HAP-1 (cell line): ENCODE data around the gene PRKCE.

Experiments
- DNase-seq, 2 experiments: peaks; one replicate each; pipeline ENCODE4 v3.0.0-alpha.2; 2016 to 2020; ENCODE audit warnings: low spot score in 2 of 2
- H3K27me3 ChIP-seq: fragments of 250-450 bp; sonication (Bioruptor Pico); 2 replicates; pipeline ENCODE4 v1.5.1; 2020; ENCODE audit warnings: low read depth, mild to moderate bottlenecking, moderate library complexity
- H3K36me3 ChIP-seq: fragments of 250-450 bp; sonication (Bioruptor Pico); replicated peaks from 2 replicates; pipeline ENCODE4 v1.5.1; 2020; ENCODE audit warnings: mild to moderate bottlenecking
- H3K4me1 ChIP-seq: fragments of 250-450 bp; sonication (Bioruptor Pico); 2 replicates; pipeline ENCODE4 v1.5.1; 2020; ENCODE audit warnings: mild to moderate bottlenecking
- H3K4me3 ChIP-seq: fragments of 250-450 bp; sonication (Bioruptor Pico); 2 replicates; pipeline ENCODE4 v1.5.1; 2020; ENCODE audit warnings: mild to moderate bottlenecking, moderate library complexity
- H3K9me3 ChIP-seq: fragments of 250-450 bp; sonication (Bioruptor Pico); 2 replicates; pipeline ENCODE4 v1.5.1; 2020; ENCODE audit warnings: mild to moderate bottlenecking, moderate library complexity
- in situ Hi-C: fragments of 300-500 bp; cut with MboI; formaldehyde crosslinking; loops from 3 replicates; pipeline ENCODE4 v1.14.3; 2020; ENCODE audit warnings: low sequenced_read_pairs, inconsistent platforms, mixed read lengths

Gene PRKCE

DNA sequence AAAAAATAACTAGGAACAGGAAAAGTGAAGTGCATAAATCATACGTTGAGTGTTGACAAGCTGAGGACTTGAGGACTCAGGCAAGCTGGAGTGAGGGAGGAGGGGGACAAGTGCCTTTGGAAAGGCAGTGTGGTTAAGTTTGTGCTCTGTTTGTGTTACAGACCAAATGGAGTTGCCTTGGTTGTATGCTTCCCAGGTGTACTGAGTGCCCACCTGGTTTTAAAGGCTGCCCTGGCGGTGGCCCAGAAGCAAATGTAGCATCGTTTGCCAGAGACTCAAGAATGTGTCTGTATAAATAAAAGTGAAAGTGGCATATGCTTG is 240.9 kb downstream of the PRKCE start:
- Histone ChIP-seq H3K9me3 (no peaks in the 10 kb centered on the region), H3K4me3 (no peak overlapping the region), H3K27me3 (no peaks in the 10 kb centered on the region), H3K4me1 (no peaks in the 10 kb centered on the region), H3K36me3 (no peaks in the 10 kb centered on the region)
- no peak for DNase-seq
- in situ Hi-C loops = no loop called here

DNA sequence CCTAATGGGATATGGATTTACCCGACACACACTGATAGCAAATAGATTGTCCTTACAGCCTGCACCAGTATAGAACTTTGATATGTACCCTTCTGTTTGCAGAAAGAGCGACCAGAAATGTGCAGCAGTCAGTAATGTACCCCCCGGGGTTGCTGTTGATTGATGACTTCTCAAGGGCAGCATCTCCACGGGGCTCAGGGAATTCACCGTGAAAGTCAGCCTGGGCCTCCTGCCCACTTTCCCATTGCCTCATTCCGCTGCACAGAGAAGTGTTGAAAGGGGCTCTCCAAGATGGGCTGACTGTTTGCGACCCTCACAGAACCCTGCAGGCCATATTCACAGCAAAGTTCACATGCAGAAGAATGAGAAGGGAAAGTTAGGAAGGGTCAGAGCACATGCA is 241.3 kb downstream of the PRKCE start:
- H3K4me3 ChIP-seq = no peak overlapping the region
- no peaks in the 10 kb centered on the region for H3K4me1 ChIP-seq
- in situ Hi-C loops = no loop called here
- H3K27me3 ChIP-seq = no peaks in the 10 kb centered on the region
- no peaks in the 10 kb centered on the region for H3K36me3 ChIP-seq
- DNase-seq = no peak
- H3K9me3 ChIP-seq = no peaks in the 10 kb centered on the region

DNA sequence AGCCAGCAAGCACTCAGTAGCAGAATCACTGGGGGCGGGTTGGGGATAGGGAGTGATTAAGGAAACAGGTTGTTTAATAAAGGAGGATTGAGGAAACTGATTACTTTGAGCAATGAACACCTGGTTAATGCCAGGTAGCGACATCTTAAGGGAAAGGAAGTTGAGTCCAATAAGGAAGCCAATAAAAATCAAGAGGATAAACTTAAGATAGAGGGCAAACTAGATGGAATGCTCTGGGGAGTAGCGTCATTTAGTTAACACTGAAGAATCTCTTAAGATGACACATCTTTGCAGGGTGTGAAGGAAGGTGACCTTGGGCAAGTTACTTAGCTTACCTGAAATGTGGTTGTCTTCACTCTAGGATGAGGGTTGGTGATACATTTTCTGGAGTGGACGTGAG is 242.7 kb downstream of the PRKCE start:
- Histone ChIP-seq H3K9me3 (no peaks in the 10 kb centered on the region), H3K4me3 (no peak overlapping the region), H3K36me3 (no peaks in the 10 kb centered on the region), H3K4me1 (no peaks in the 10 kb centered on the region), H3K27me3 (no peaks in the 10 kb centered on the region)
- no peak for DNase-seq
- in situ Hi-C loops = no loop called here

GRCh38 chr2:45895241-45895861 is 243.9 kb downstream of the PRKCE start:
- no peak for DNase-seq
- Histone ChIP-seq H3K4me1 (no peaks in the 10 kb centered on the region), H3K4me3 (no peak overlapping the region), H3K9me3 (no peaks in the 10 kb centered on the region), H3K36me3 (no peaks in the 10 kb centered on the region), H3K27me3 (no peaks in the 10 kb centered on the region)
- in situ Hi-C loops = no loop called here

GRCh38 chr2:45896311-45896710 is 244.8 kb downstream of the PRKCE start:
- in situ Hi-C loops = no loop called here
- no peak overlapping the region for H3K4me3 ChIP-seq
- H3K27me3 ChIP-seq = no peaks in the 10 kb centered on the region

GRCh38 chr2:45897842-45898241 is 246.4 kb downstream of the PRKCE start:
- Histone ChIP-seq H3K36me3 (no peaks in the 10 kb centered on the region), H3K4me1 (no peaks in the 10 kb centered on the region), H3K9me3 (no peaks in the 10 kb centered on the region), H3K27me3 (no peaks in the 10 kb centered on the region), H3K4me3 (no peak overlapping the region)
- in situ Hi-C loops = no loop called here
- no peak for DNase-seq

More at GRCh38 chr2:45896311-45896710, 244.8 kb downstream of the PRKCE start:
- no peak for DNase-seq
- Histone ChIP-seq H3K4me1 (no peaks in the 10 kb centered on the region), H3K9me3 (no peaks in the 10 kb centered on the region), H3K36me3 (no peaks in the 10 kb centered on the region)

DNA sequence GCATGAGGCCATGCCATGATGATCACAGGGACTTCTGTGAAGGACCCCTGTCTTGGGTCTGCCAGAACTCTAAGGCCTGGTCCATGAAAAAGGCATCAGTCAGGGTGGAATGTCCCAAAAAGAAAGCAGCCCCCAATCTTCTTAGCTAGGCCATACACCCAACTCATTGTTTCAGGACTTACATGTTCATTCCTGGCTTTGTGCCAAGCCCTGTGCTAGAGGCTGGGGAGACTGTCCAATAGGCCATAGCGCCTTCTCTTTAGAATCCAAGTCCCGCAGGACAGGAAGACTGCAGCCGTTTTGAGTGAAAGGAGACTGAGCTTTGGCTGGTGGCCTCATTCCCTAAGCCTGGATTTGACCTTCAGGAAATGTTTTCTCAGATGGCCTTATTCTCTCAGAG is 247.3 kb downstream of the PRKCE start:
- DNase-seq = peak in 1 of 2 experiments; percentile 32
- no peaks in the 10 kb centered on the region for H3K9me3 ChIP-seq
- H3K4me1 ChIP-seq = no peaks in the 10 kb centered on the region
- no peaks in the 10 kb centered on the region for H3K36me3 ChIP-seq
- in situ Hi-C loops = no loop called here
- H3K27me3 ChIP-seq = no peaks in the 10 kb centered on the region
- no peak overlapping the region for H3K4me3 ChIP-seq

DNA sequence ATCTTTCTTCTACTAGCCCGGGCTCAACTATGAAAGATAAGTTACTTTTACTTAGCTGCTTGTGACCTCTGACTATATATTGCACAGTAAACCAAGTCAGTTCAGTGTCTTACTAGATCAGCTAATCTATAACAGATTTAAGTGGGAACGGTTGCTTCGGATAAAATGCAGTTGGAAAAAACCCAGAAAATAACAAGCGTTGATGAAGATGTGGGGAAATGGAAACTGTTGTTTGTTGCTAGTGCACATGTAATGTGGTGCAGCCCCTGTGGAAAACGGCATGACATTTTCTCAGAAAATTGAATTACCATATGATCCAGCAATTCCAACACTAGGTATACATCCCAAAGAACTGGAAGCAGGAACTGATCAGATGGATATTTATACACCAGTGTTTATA is 248.5 kb downstream of the PRKCE start:
- no peak overlapping the region for H3K4me3 ChIP-seq
- no peak for DNase-seq
- H3K27me3 ChIP-seq = no peaks in the 10 kb centered on the region
- no peaks in the 10 kb centered on the region for H3K9me3 ChIP-seq
- H3K4me1 ChIP-seq = no peaks in the 10 kb centered on the region
- no peaks in the 10 kb centered on the region for H3K36me3 ChIP-seq
- in situ Hi-C loops = no loop called here

DNA sequence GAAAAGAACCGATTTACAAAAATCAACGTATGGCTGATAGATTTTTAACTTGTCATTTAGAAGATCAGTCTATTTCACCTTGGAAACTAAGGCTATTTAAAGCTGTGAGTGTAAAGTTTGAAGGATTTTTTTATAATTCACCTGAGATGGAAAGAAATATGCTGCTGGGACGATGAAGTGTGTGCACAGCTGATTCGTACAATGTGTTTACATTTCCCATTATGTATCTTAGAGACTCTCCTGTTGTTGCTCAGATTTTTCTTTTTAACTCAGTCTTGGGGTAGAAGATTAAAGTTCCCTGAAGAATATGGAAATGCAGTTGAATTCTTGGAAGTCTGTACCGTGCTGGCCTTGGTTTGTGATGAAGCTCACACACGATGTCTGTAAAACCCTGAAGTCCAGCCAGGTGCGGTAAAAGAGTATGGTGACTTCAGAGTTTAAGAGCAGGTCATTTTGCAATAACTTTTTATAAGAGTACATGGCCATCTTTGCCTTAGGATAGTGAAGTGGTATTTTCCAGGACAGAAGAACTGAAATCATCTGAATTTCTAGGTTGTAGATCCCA is 250.1 kb downstream of the PRKCE start:
- H3K4me3 ChIP-seq = no peak overlapping the region
- in situ Hi-C loops = no loop called here
- no peaks in the 10 kb centered on the region for H3K27me3 ChIP-seq
- no peak for DNase-seq
- H3K36me3 ChIP-seq = no peaks in the 10 kb centered on the region
- no peaks in the 10 kb centered on the region for H3K4me1 ChIP-seq
- no peaks in the 10 kb centered on the region for H3K9me3 ChIP-seq

GRCh38 chr2:45902380-45902779 is 250.9 kb downstream of the PRKCE start:
- no peaks in the 10 kb centered on the region for H3K9me3 ChIP-seq
- no peaks in the 10 kb centered on the region for H3K36me3 ChIP-seq
- H3K4me3 ChIP-seq = no peak overlapping the region
- no peak for DNase-seq
- H3K4me1 ChIP-seq = no peaks in the 10 kb centered on the region
- H3K27me3 ChIP-seq = no peaks in the 10 kb centered on the region
- in situ Hi-C loops = no loop called here

DNA sequence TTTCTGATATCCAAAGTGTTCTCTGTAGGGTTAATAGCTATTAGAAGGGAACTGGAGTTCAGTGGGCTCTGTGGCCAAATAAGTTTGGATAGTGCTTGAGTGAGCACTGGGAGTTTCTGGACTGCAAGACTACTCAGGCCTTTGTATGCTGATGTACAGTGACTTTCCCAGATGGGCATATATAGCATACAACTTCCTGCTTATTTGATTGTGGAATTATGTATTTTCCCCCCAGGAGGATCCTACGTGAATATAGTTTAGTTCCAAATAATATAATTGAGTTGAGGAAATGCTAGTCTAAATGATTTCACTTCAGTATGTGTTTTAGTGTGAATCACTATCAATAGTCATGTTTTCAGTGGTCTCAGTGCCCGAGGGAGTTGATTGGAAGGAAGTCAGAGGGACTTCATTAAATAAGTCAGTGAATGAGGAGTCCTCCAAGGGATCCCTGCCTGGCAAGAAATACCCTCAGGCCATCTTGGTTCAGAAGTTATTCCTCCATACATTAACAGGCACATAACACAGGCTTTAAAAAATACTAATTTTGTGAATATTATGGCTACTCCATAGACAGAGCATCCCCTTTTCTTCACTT is 251.4 kb downstream of the PRKCE start:
- no peaks in the 10 kb centered on the region for H3K4me1 ChIP-seq
- H3K4me3 ChIP-seq = no peak overlapping the region
- no peak for DNase-seq
- H3K36me3 ChIP-seq = no peaks in the 10 kb centered on the region
- no peaks in the 10 kb centered on the region for H3K9me3 ChIP-seq
- in situ Hi-C loops = no loop called here
- no peaks in the 10 kb centered on the region for H3K27me3 ChIP-seq

DNA sequence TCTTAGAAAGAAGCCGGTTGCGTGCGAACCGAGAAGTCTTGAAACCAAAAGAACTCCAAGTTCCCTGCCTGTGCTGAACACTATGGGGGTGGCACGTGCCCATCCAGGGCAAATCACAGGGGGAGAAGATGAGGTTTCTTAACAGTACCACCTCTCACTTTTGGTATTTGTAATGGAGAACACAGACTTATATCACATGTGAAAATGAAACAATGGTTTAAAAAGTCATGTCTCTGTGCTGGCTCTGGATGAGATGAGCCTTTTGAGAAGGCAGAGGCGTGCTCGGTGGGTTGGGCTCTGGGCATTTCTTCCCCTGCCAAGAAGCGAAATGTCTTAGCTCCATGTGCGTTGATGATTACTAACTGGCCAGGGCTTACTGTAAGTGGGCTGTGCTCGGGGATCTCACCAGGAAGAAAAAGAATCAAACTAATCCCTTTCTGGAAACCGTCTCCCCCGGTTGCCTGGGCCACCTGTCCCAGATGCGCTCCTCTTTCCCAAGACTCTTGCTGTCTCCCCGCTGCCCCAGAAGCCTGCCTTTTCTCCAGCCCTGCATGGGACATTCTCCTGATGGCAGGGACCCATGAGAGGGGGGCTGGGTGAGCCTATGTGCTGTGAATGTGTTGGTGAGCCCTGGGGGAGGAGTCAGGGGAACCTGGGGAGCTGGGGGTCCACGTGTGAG is 252.9 kb downstream of the PRKCE start:
- no peak for DNase-seq
- no peaks in the 10 kb centered on the region for H3K4me1 ChIP-seq
- in situ Hi-C loops = no loop called here
- H3K27me3 ChIP-seq = no peaks in the 10 kb centered on the region
- no peaks in the 10 kb centered on the region for H3K9me3 ChIP-seq
- H3K36me3 ChIP-seq = no peaks in the 10 kb centered on the region
- no peak overlapping the region for H3K4me3 ChIP-seq

DNA sequence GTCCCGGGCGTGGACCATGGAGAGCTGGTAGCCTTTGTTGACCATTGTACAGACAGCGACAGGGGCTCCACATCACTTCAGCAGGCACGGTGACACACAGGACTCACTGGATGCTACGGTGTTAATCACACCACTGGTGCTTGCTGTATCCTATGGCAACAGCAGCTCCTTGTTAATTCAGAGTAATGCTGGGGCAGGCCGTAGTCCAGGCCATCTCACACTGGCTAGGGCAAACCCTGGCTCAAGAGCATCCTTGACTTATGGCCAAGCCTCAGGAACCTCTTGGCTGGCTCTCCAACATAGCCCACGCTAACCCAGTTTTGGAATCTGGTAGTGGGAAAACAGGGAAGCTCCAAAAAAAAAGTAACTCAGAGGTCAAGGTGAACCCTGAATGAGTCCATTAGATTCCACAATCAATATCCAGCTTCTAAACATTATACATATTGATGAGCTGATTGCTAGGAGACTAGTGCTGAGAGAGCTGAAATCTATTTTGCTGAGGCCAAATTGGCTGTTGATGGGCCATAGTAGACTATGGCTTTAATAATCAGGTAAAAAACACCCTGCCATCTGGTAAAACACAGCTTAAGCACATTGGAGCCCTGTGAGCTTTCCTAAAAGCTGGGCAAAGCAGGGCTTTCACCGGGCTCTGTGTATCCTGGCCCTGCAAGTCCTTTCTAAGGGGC is 253.6 kb downstream of the PRKCE start:
- Histone ChIP-seq H3K9me3 (no peaks in the 10 kb centered on the region), H3K4me3 (no peak overlapping the region), H3K4me1 (no peaks in the 10 kb centered on the region), H3K27me3 (no peaks in the 10 kb centered on the region), H3K36me3 (no peaks in the 10 kb centered on the region)
- no peak for DNase-seq
- in situ Hi-C loops = no loop called here

GRCh38 chr2:45905632-45905958 is 254.1 kb downstream of the PRKCE start:
- no peak overlapping the region for H3K4me3 ChIP-seq
- H3K27me3 ChIP-seq = no peaks in the 10 kb centered on the region
- no peaks in the 10 kb centered on the region for H3K4me1 ChIP-seq
- no peaks in the 10 kb centered on the region for H3K9me3 ChIP-seq
- in situ Hi-C loops = no loop called here
- DNase-seq = no peak
- H3K36me3 ChIP-seq = no peaks in the 10 kb centered on the region
